Small intestine (tissue), 7 donors: ENCODE measurements around the gene DAND5. TPM values are rescaled to one million over a fixed set of nuclear protein-coding genes. Genes with fewer than 3 reads are reported as not detected.

Source experiments
- DNase-seq, 2 donors: peaks; one replicate each; pipeline versions ENCODE4 v3.0.0 to v3.0.0-alpha.2; 2013
- FAIRE-seq: peaks from 2 replicates; lab custom pipeline; 2012; peaks lifted over from hg19 to GRCh38; lab: Jason Lieb, UNC
- H3K27ac ChIP-seq, 3 donors: one replicate each; pipeline ENCODE4 v1.5.1; 2013; ENCODE audit warnings: low read length in 2 of 3, mild to moderate bottlenecking in 2 of 3, control low read depth in 1 of 3, inconsistent platforms in 1 of 3, low read depth in 1 of 3, moderate library complexity in 1 of 3
- H3K27me3 ChIP-seq, 3 donors: one replicate each; pipeline ENCODE4 v1.6.1; 2013; ENCODE audit warnings: low read length in 3 of 3, inconsistent platforms in 1 of 3; ENCODE audit not compliant: control insufficient read depth in 3 of 3, insufficient read depth in 3 of 3
- H3K36me3 ChIP-seq, 3 donors: one replicate each; pipeline ENCODE4 v1.6.1; 2013; ENCODE audit warnings: low read length in 3 of 3, inconsistent platforms in 1 of 3, low read depth in 1 of 3, mild to moderate bottlenecking in 1 of 3, moderate library complexity in 1 of 3; ENCODE audit not compliant: control insufficient read depth in 3 of 3, insufficient read depth in 2 of 3
- H3K4me1 ChIP-seq, 3 donors: one replicate each; pipeline ENCODE4 v1.6.1; 2013; ENCODE audit warnings: low read length in 2 of 3, inconsistent platforms in 1 of 3, low read depth in 1 of 3, mild to moderate bottlenecking in 1 of 3, moderate library complexity in 1 of 3; ENCODE audit not compliant: control insufficient read depth in 3 of 3, insufficient read depth in 2 of 3
- H3K4me3 ChIP-seq, 3 donors: one replicate each; pipeline ENCODE4 v1.5.1; 2013; ENCODE audit warnings: low read length in 3 of 3, control low read depth in 1 of 3, inconsistent platforms in 1 of 3, low read depth in 1 of 3, mild to moderate bottlenecking in 1 of 3, moderate library complexity in 1 of 3
- H3K9me3 ChIP-seq, 2 donors: one replicate each; pipeline ENCODE4 v1.6.1; 2013; ENCODE audit warnings: low read depth in 1 of 2, low read length in 1 of 2; ENCODE audit not compliant: control insufficient read depth in 2 of 2, insufficient read depth in 1 of 2
- WGBS, 3 donors: extraction: QIAGEN DNeasy Blood & Tissue Kit; methylation state at CpG; one replicate each; pipeline ENCODE4 v1.1.7; 2013; 5-methylcytosine and 5-hydroxymethylcytosine counted together
- polyA plus RNA-seq, 4 donors: library from polyadenylated mRNA; stranded (reverse) in 3 of 4; unstranded in 1 of 4; fragments of 200-250 nt in 3 of 4; fragments of 120-200 nt in 1 of 4; gene quantifications; one replicate each; pipeline versions ENCODE4 v1.2.1 to v1.2.3, GENCODE V29; 2013
- donor health status: healthy with polysubstance abuse.
- donor health status: control.
- donor health status: control.
- donor health status: Bipolar disorder and iron deficiency.
- donor health status: healthy.

DAND5 gene
- polyA plus RNA-seq, 4 donors: 0.12 to 0.16 TPM; not detected in 2

GRCh38 chr19:12943437-12944044, 25.8 kb upstream of the DAND5 start:
- FAIRE-seq: no peak
- WGBS, 3 donors: 58 to 77% (median 73%) methylated on average over 13 to 18 of the region's 18 CpGs
- H3K4me1 ChIP-seq: peaks cover 2 to 32% (median 7%) of the 10 kb centered on the region in 3 donors
- H3K36me3 ChIP-seq: peaks cover 17 to 83% (median 20%) of the 10 kb centered on the region in 3 donors
- no peak overlapping the region for H3K4me3 ChIP-seq
- no peak for DNase-seq
- peak overlapping the region in 1 of 3 donors; percentile 0 for H3K27ac ChIP-seq
- no peaks in the 10 kb centered on the region for H3K9me3 ChIP-seq
- no peaks in the 10 kb centered on the region for H3K27me3 ChIP-seq

GRCh38 chr19:12944104-12944674, 25.2 kb upstream of the DAND5 start:
- peaks cover 23 to 84% (median 23%) of the 10 kb centered on the region in 3 donors for H3K36me3 ChIP-seq
- DNase-seq (no peak), FAIRE-seq (no peak)
- H3K4me3 ChIP-seq: no peak overlapping the region
- H3K27me3 ChIP-seq: no peaks in the 10 kb centered on the region
- peak overlapping the region in 1 of 3 donors; percentile 95 for H3K27ac ChIP-seq
- peaks cover 2 to 32% (median 7%) of the 10 kb centered on the region in 3 donors for H3K4me1 ChIP-seq
- no peaks in the 10 kb centered on the region for H3K9me3 ChIP-seq
- 38 to 58% (median 53%) methylated on average over 2 of the region's 2 CpGs for WGBS, 3 donors

- Histone ChIP-seq H3K27me3 (no peaks in the 10 kb centered on the region), H3K36me3 (peaks cover 21 to 84% (median 29%) of the 10 kb centered on the region in 3 donors), H3K4me1 (peaks cover 0 to 23% (median 2%) of the 10 kb centered on the region in 3 donors), H3K9me3 (no peaks in the 10 kb centered on the region), H3K4me3 (peak within 1 kb of the TSS; percentile 78 to 86 (median 85)), H3K27ac (peak within 1 kb of the TSS; percentile 85 to 95 (median 94))
- DNase-seq (peak; percentile 98 to 100), FAIRE-seq (no peak)
- WGBS, 3 donors: 0 to 1% (median 0%) methylated on average over 41 to 62 of the region's 62 CpGs
Measured at GRCh38 chr19:12945479-12946091, 23.8 kb upstream of the DAND5 start, which contains the start of gene RAD23A. TSS of gene RAD23A (plus strand) at chr19:12945862. CDS start at chr19:12945949, 87 bp downstream.

GRCh38 chr19:12946092-12946721, 23.2 kb upstream of the DAND5 start:
- FAIRE-seq (no peak), DNase-seq (peak; percentile 67 to 87)
- peaks cover 15 to 84% (median 26%) of the 10 kb centered on the region in 3 donors for H3K36me3 ChIP-seq
- peak overlapping the region; percentile 85 to 95 (median 94) for H3K27ac ChIP-seq
- no peaks in the 10 kb centered on the region for H3K9me3 ChIP-seq
- H3K4me1 ChIP-seq: peaks cover 0 to 17% (median 2%) of the 10 kb centered on the region in 3 donors
- peak overlapping the region; percentile 78 to 86 (median 85) for H3K4me3 ChIP-seq
- 0 to 1% (median 1%) methylated on average over 35 to 40 of the region's 40 CpGs for WGBS, 3 donors
- no peaks in the 10 kb centered on the region for H3K27me3 ChIP-seq

GRCh38 chr19:12946731-12947496, 22.5 kb upstream of the DAND5 start:
- Histone ChIP-seq H3K36me3 (peaks cover 15 to 84% (median 26%) of the 10 kb centered on the region in 3 donors), H3K9me3 (no peaks in the 10 kb centered on the region), H3K4me1 (peaks cover 0 to 15% (median 2%) of the 10 kb centered on the region in 3 donors), H3K27ac (peak overlapping the region in 2 of 3 donors; percentile 94 to 95), H3K4me3 (peak overlapping the region in 2 of 3 donors; percentile 85 to 86), H3K27me3 (no peaks in the 10 kb centered on the region)
- DNase-seq (no peak), FAIRE-seq (no peak)
- 50 to 59% (median 56%) methylated on average over 14 of the region's 14 CpGs for WGBS, 3 donors

- Histone ChIP-seq H3K4me1 (peaks cover 0 to 11% (median 2%) of the 10 kb centered on the region in 3 donors), H3K4me3 (no peak overlapping the region), H3K27ac (no peak overlapping the region), H3K36me3 (peaks cover 18 to 84% (median 26%) of the 10 kb centered on the region in 3 donors), H3K9me3 (no peaks in the 10 kb centered on the region), H3K27me3 (no peaks in the 10 kb centered on the region)
- DNase-seq: no peak
- no peak for FAIRE-seq
- WGBS, 3 donors: 78 to 85% (median 81%) methylated on average over 27 to 28 of the region's 28 CpGs
Measured at GRCh38 chr19:12947702-12948611, 21.4 kb upstream of the DAND5 start.

GRCh38 chr19:12948612-12949362, 20.6 kb upstream of the DAND5 start:
- FAIRE-seq: no peak
- no peaks in the 10 kb centered on the region for H3K27me3 ChIP-seq
- no peak for DNase-seq
- WGBS, 3 donors: 92 to 94% (median 94%) methylated on average over 29 to 30 of the region's 30 CpGs
- no peaks in the 10 kb centered on the region for H3K9me3 ChIP-seq
- H3K27ac ChIP-seq: no peak overlapping the region
- no peak overlapping the region for H3K4me3 ChIP-seq
- H3K4me1 ChIP-seq: peaks cover 0 to 11% (median 2%) of the 10 kb centered on the region in 3 donors
- H3K36me3 ChIP-seq: peaks cover 18 to 84% (median 20%) of the 10 kb centered on the region in 3 donors
